ENCODE data around the gene KCTD6. TPM values are rescaled to one million over a fixed set of nuclear protein-coding genes. Genes with fewer than 3 reads are reported as not detected.

Gene KCTD6
- total RNA-seq, 1 donor from 2014 or later: 39.6 TPM

DNA sequence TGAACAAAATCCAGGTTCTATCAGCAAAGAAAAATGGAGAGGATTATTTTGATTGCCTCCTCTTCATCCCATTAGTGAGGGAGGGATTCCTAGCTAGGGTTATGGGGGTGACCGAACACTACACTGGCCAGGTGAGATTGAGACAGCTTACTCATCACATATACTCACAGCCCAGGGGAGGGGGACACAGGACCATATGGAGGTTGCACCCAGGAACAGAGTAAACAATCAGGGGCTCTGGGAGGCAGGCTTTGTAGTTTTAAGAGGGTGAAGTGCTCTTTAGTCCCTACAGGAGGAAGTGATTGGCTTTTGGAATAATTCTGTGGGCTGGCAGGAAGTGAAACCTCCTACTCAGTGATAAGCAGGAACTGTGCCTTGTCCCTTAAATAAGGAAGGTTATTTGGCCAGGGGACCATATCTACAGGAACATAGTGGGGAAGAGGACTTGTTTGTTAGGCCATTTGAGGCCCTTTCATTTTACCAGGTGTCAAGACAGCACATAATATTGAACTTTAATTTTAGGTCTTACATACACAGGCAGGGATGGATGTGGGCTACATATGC is 17.5 kb upstream of the KCTD6 start:
- peaks cover 3% of the 10 kb centered on the region for H3K27me3 Mint-ChIP-seq (ENCODE audit: insufficient read depth, low read depth)

DNA sequence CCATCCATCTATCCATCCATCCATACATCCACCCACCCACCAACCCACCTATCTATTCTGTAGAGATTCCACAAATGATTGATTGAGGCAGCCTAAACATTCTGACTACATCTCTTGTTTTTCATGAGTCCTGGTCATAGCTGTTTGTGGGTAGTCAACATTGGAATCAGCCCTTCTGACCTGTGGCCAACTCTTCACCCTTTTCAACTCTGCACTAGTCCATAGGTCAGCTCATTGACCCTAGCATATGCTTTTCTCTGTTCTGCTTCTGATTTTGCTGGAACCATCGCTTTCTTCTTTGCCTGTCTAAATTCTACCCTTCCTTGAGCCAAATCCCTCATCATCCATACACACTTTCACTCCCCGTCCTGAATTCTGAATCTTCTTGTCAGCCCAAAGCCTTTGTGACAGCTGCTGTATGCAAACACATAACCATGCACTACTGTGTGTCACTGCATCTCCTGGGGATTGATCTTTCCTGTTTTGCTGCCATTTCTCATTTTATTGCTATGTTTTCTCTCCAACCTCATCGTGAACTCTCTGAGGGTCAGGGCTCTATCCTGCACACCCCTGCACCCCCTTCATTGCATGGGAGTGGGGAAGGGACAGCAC is 16.8 kb upstream of the KCTD6 start:
- TF ChIP-seq, protein P1, sequence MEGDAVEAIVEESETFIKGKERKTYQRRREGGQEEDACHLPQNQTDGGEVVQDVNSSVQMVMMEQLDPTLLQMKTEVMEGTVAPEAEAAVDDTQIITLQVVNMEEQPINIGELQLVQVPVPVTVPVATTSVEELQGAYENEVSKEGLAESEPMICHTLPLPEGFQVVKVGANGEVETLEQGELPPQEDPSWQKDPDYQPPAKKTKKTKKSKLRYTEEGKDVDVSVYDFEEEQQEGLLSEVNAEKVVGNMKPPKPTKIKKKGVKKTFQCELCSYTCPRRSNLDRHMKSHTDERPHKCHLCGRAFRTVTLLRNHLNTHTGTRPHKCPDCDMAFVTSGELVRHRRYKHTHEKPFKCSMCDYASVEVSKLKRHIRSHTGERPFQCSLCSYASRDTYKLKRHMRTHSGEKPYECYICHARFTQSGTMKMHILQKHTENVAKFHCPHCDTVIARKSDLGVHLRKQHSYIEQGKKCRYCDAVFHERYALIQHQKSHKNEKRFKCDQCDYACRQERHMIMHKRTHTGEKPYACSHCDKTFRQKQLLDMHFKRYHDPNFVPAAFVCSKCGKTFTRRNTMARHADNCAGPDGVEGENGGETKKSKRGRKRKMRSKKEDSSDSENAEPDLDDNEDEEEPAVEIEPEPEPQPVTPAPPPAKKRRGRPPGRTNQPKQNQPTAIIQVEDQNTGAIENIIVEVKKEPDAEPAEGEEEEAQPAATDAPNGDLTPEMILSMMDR (IDR thresholded peaks at IDR 0.05): no peak
- TF ChIP-seq EZH2 (IDR thresholded peaks at IDR 0.05) (no peak), EZH2phosphoT487 (IDR thresholded peaks at IDR 0.05) (no peak)
- H3K9me3 ChIP-seq (ENCODE audit: low read depth): no peaks in the 10 kb centered on the region
- Mint-ChIP-seq H3K27ac (no peak overlapping the region), H3K9me3 (peaks cover 15% of the 10 kb centered on the region), H3K36me3 (peaks cover 2% of the 10 kb centered on the region), H3K4me3 (no peak overlapping the region), H3K4me1 (peaks cover 42% of the 10 kb centered on the region), H3K27me3 (ENCODE audit: insufficient read depth, low read depth) (peaks cover 2% of the 10 kb centered on the region)
- no peak overlapping the region for H3K27ac ChIP-seq
- H4K20me1 ChIP-seq (ENCODE audit: low read depth): no peaks in the 10 kb centered on the region
- no peak overlapping the region for H3K4me2 ChIP-seq
- no peaks in the 10 kb centered on the region for H3K79me2 ChIP-seq (ENCODE audit: low read depth)
- peaks cover 11% of the 10 kb centered on the region for H3F3A ChIP-seq (ENCODE audit: low read depth)
- no peak overlapping the region for H3K9ac ChIP-seq
- no peaks in the 10 kb centered on the region for H3K36me3 ChIP-seq
- no peak overlapping the region for H3K4me3 ChIP-seq
- no peak overlapping the region for H2AFZ ChIP-seq (replicated peaks)
- DNase-seq (ENCODE audit: low spot score): no peak
- peaks cover 17% of the 10 kb centered on the region for H3K4me1 ChIP-seq
- H3K27me3 ChIP-seq: no peaks in the 10 kb centered on the region

More for the DNA sequence above, 17.5 kb upstream of the KCTD6 start:
- Histone ChIP-seq H3K36me3 (no peaks in the 10 kb centered on the region), H3K4me3 (no peak overlapping the region), H2AFZ (replicated peaks) (no peak overlapping the region), H3K4me2 (no peak overlapping the region), H3K9ac (no peak overlapping the region), H4K20me1 (ENCODE audit: low read depth) (no peaks in the 10 kb centered on the region), H3K79me2 (ENCODE audit: low read depth) (no peaks in the 10 kb centered on the region), H3F3A (ENCODE audit: low read depth) (peaks cover 11% of the 10 kb centered on the region), H3K27ac (no peak overlapping the region), H3K27me3 (no peaks in the 10 kb centered on the region), H3K4me1 (peaks cover 17% of the 10 kb centered on the region), H3K9me3 (ENCODE audit: low read depth) (no peaks in the 10 kb centered on the region)
- Mint-ChIP-seq H3K27ac (peak overlapping the region; percentile 19), H3K4me3 (no peak overlapping the region), H3K4me1 (peaks cover 46% of the 10 kb centered on the region), H3K9me3 (peaks cover 11% of the 10 kb centered on the region), H3K36me3 (peaks cover 2% of the 10 kb centered on the region)
- TF ChIP-seq EZH2phosphoT487 (IDR thresholded peaks at IDR 0.05): no peak
- TF ChIP-seq EZH2 (IDR thresholded peaks at IDR 0.05): no peak
- TF ChIP-seq, protein P1 (IDR thresholded peaks at IDR 0.05): no peak
- no peak for DNase-seq (ENCODE audit: low spot score)

GRCh38 chr3:58478781-58479180 is 13.1 kb upstream of the KCTD6 start:
- Histone ChIP-seq H3K27ac (no peak overlapping the region), H3K27me3 (no peaks in the 10 kb centered on the region), H3K9me3 (ENCODE audit: low read depth) (no peaks in the 10 kb centered on the region), H3F3A (ENCODE audit: low read depth) (no peaks in the 10 kb centered on the region), H3K4me1 (no peaks in the 10 kb centered on the region), H3K4me2 (no peak overlapping the region), H2AFZ (replicated peaks) (no peak overlapping the region), H3K9ac (no peak overlapping the region), H3K79me2 (ENCODE audit: low read depth) (no peaks in the 10 kb centered on the region), H3K36me3 (no peaks in the 10 kb centered on the region), H4K20me1 (ENCODE audit: low read depth) (no peaks in the 10 kb centered on the region), H3K4me3 (no peak overlapping the region)
- no peak for DNase-seq (ENCODE audit: low spot score)
- Mint-ChIP-seq H3K27ac (no peak overlapping the region), H3K9me3 (peaks cover 25% of the 10 kb centered on the region), H3K27me3 (ENCODE audit: insufficient read depth, low read depth) (peaks cover 2% of the 10 kb centered on the region), H3K36me3 (peaks cover 2% of the 10 kb centered on the region), H3K4me1 (peaks cover 15% of the 10 kb centered on the region), H3K4me3 (no peak overlapping the region)
- TF ChIP-seq EZH2 (IDR thresholded peaks at IDR 0.05) (no peak), EZH2phosphoT487 (IDR thresholded peaks at IDR 0.05) (no peak)
- TF ChIP-seq, protein P1 (IDR thresholded peaks at IDR 0.05): no peak

All from neural progenitor cell (in vitro differentiated cells).